ENCODE data around the gene MTG1. TPM values are rescaled to one million over a fixed set of nuclear protein-coding genes. Genes with fewer than 3 reads are reported as not detected.

The MTG1 gene
- total RNA-seq, 4 donors from 2014 or later: 24.6 to 32.8 (median 27.1) TPM

- WGBS, 2 donors: 67 to 88% methylated on average over 6 to 8 of the region's 16 CpGs
- Histone ChIP-seq H3K36me3 (no peaks in the 10 kb centered on the region), H3K4me1 (peaks cover 10 to 22% (median 13%) of the 10 kb centered on the region in 3 donors), H3K27ac (no peak overlapping the region), H3K4me3 (no peak overlapping the region), H3K9me3 (no peaks in the 10 kb centered on the region), H3K27me3 (peaks cover 0 to 45% (median 0%) of the 10 kb centered on the region in 4 donors)
- no peak for DNase-seq
- TF ChIP-seq POLR2A (IDR thresholded peaks at IDR 0.05) (no peak), CTCF (IDR thresholded peaks at IDR 0.05) (no peak)
- intact Hi-C loops (cut with DNase I): no loop called here
These were observed 40.6 kb upstream of the MTG1 start for GRCh38 chr10:133353202-133353959.

- Histone ChIP-seq H3K4me1 (peaks cover 10 to 22% (median 13%) of the 10 kb centered on the region in 3 donors), H3K27me3 (peaks cover 0 to 38% (median 0%) of the 10 kb centered on the region in 4 donors), H3K27ac (no peak overlapping the region), H3K9me3 (no peaks in the 10 kb centered on the region), H3K36me3 (no peaks in the 10 kb centered on the region), H3K4me3 (no peak overlapping the region)
- TF ChIP-seq CTCF (IDR thresholded peaks at IDR 0.05) (no peak), POLR2A (IDR thresholded peaks at IDR 0.05) (no peak)
- DNase-seq: no peak
- intact Hi-C loops (cut with DNase I): no loop called here
- 75% methylated on average over 1 to 6 of the region's 16 CpGs for WGBS, 2 donors
These were observed 39.9 kb upstream of the MTG1 start for GRCh38 chr10:133353988-133354605.

GRCh38 chr10:133354672-133355240, 39.2 kb upstream of the MTG1 start:
- DNase-seq: no peak
- Histone ChIP-seq H3K36me3 (no peaks in the 10 kb centered on the region), H3K4me1 (peaks cover 10 to 25% (median 13%) of the 10 kb centered on the region in 3 donors), H3K9me3 (no peaks in the 10 kb centered on the region), H3K27ac (no peak overlapping the region), H3K4me3 (no peak overlapping the region), H3K27me3 (peaks cover 0 to 32% (median 0%) of the 10 kb centered on the region in 4 donors)
- TF ChIP-seq POLR2A (IDR thresholded peaks at IDR 0.05): no peak
- TF ChIP-seq CTCF (IDR thresholded peaks at IDR 0.05): no peak
- 95% methylated on average over 3 of the region's 14 CpGs; no CpG with 5 or more reads in 1 of the 2 donors for WGBS, 2 donors
- intact Hi-C loops (cut with DNase I): no loop called here

- H3K27ac ChIP-seq: no peak overlapping the region
- no CpG with 5 or more reads among the region's 6 CpGs for WGBS, 2 donors
- TF ChIP-seq POLR2A (IDR thresholded peaks at IDR 0.05) (no peak), CTCF (IDR thresholded peaks at IDR 0.05) (no peak)
- no peak for DNase-seq
- H3K36me3 ChIP-seq: no peaks in the 10 kb centered on the region
- peaks cover 0 to 27% (median 0%) of the 10 kb centered on the region in 4 donors for H3K27me3 ChIP-seq
- no peak overlapping the region for H3K4me3 ChIP-seq
- peaks cover 10 to 30% (median 13%) of the 10 kb centered on the region in 3 donors for H3K4me1 ChIP-seq
- H3K9me3 ChIP-seq: no peaks in the 10 kb centered on the region
- intact Hi-C loops (cut with DNase I): no loop called here
These were observed 38.7 kb upstream of the MTG1 start for GRCh38 chr10:133355266-133355665.

GRCh38 chr10:133355991-133356390, 38.0 kb upstream of the MTG1 start:
- DNase-seq: no peak
- Histone ChIP-seq H3K36me3 (no peaks in the 10 kb centered on the region), H3K9me3 (peaks cover 0 to 1% (median 0%) of the 10 kb centered on the region in 3 donors), H3K27ac (no peak overlapping the region), H3K4me3 (no peak overlapping the region), H3K27me3 (peaks cover 0 to 23% (median 0%) of the 10 kb centered on the region in 4 donors), H3K4me1 (peaks cover 10 to 37% (median 13%) of the 10 kb centered on the region in 3 donors)
- no peak for TF ChIP-seq CTCF (IDR thresholded peaks at IDR 0.05)
- no peak for TF ChIP-seq POLR2A (IDR thresholded peaks at IDR 0.05)
- WGBS, 2 donors: no CpG with 5 or more reads among the region's 3 CpGs
- intact Hi-C loops (cut with DNase I): no loop called here

Data from esophagus squamous epithelium (tissue), 5 donors.